GM19193 (cell line): ENCODE results near the gene CHCHD10.

Source experiments
- POLR2A ChIP-seq: IDR thresholded peaks from 4 replicates; pipeline ENCODE4 v1.6.1; 2011; ENCODE audit not compliant: insufficient read depth, insufficient read length; ENCODE audit errors: extremely low read depth

The CHCHD10 gene

GRCh38 chr22:23767673-23768548 lies at the start of gene CHCHD10:
TSS of gene CHCHD10 (minus strand) at chr22:23767972. CDS start at chr22:23767874, 98 bp downstream.
- peak; percentile 77 for TF ChIP-seq POLR2A

- TF ChIP-seq POLR2A = no peak
Observed at GRCh38 chr22:23817146-23817545, 49.4 kb upstream of the CHCHD10 start.

- TF ChIP-seq POLR2A = no peak
Observed at GRCh38 chr22:23816156-23816976, 48.6 kb upstream of the CHCHD10 start.

- no peak for TF ChIP-seq POLR2A
Observed at GRCh38 chr22:23815541-23816155, 47.9 kb upstream of the CHCHD10 start.

- no peak for TF ChIP-seq POLR2A
Observed at GRCh38 chr22:23812378-23812777, 44.6 kb upstream of the CHCHD10 start.

- no peak for TF ChIP-seq POLR2A
Observed at GRCh38 chr22:23806837-23807236, 39.1 kb upstream of the CHCHD10 start.

GRCh38 chr22:23804781-23805291 lies 37.1 kb upstream of the CHCHD10 start:
- TF ChIP-seq POLR2A = no peak

- peak; percentile 47 for TF ChIP-seq POLR2A
Observed at GRCh38 chr22:23803001-23803819, 35.4 kb upstream of the CHCHD10 start.

- no peak for TF ChIP-seq POLR2A
Observed at GRCh38 chr22:23801886-23802377, 34.2 kb upstream of the CHCHD10 start.

- no peak for TF ChIP-seq POLR2A
Observed at GRCh38 chr22:23801238-23801821, 33.6 kb upstream of the CHCHD10 start.

GRCh38 chr22:23800297-23801237 lies 32.8 kb upstream of the CHCHD10 start:
- no peak for TF ChIP-seq POLR2A

GRCh38 chr22:23796461-23796860 lies 28.7 kb upstream of the CHCHD10 start:
- no peak for TF ChIP-seq POLR2A

- TF ChIP-seq POLR2A = no peak
Observed at GRCh38 chr22:23793326-23793725, 25.6 kb upstream of the CHCHD10 start.
